Osteoblast (primary cell): Measurements from ENCODE around the gene ENKD1. TPM values are rescaled to one million over a fixed set of nuclear protein-coding genes. Genes with fewer than 3 reads are reported as not detected.

Experiments used
- DNase-seq: peaks from one replicate; pipeline ENCODE4 v3.0.0; 2011; ENCODE audit warnings: low spot score, mixed read lengths; ENCODE audit not compliant: insufficient read length; ENCODE audit errors: missing footprints
- H2AFZ ChIP-seq: 2 replicates; pipeline ENCODE4 v1.6.0; 2011; ENCODE audit warnings: mild to moderate bottlenecking, low read length
- H3K27ac ChIP-seq: 2 replicates; pipeline ENCODE4 v1.5.1; 2011; ENCODE audit warnings: mild to moderate bottlenecking, low read depth, low read length, moderate library complexity
- H3K27me3 ChIP-seq: 2 replicates; pipeline ENCODE4 v1.6.0; 2012; ENCODE audit warnings: mild to moderate bottlenecking, control low read depth, inconsistent platforms, low read length, moderate library complexity; ENCODE audit not compliant: insufficient read depth
- H3K36me3 ChIP-seq: 2 replicates; pipeline ENCODE4 v1.5.1; 2011; ENCODE audit warnings: mild to moderate bottlenecking, low read length, control low read depth, moderate library complexity; ENCODE audit not compliant: insufficient read depth
- H3K4me1 ChIP-seq: 2 replicates; pipeline ENCODE4 v1.5.1; 2011; ENCODE audit warnings: mild to moderate bottlenecking, low read length, control low read depth, moderate library complexity; ENCODE audit not compliant: insufficient read depth
- H3K4me2 ChIP-seq: 2 replicates; pipeline ENCODE4 v1.6.0; 2011; ENCODE audit warnings: mild to moderate bottlenecking, low read length; ENCODE audit not compliant: insufficient read depth
- H3K4me3 ChIP-seq: fragments of 200-600 bp; sonication (generic); 3 replicates; pipeline ENCODE4 v1.5.1; 2012; ENCODE audit warnings: mild to moderate bottlenecking, low read length, inconsistent platforms; ENCODE audit not compliant: insufficient read depth
- H3K79me2 ChIP-seq: 2 replicates; pipeline ENCODE4 v1.6.0; 2012; ENCODE audit warnings: mild to moderate bottlenecking, low read length, control low read depth, inconsistent platforms; ENCODE audit not compliant: insufficient read depth
- H3K9me3 ChIP-seq: 2 replicates; pipeline ENCODE4 v1.5.1; 2011; ENCODE audit warnings: low read depth, low read length, control low read depth
- H4K20me1 ChIP-seq: 2 replicates; pipeline ENCODE4 v1.6.0; 2012; ENCODE audit warnings: mild to moderate bottlenecking, low read length, control low read depth; ENCODE audit not compliant: insufficient read depth
- CTCF ChIP-seq: IDR thresholded peaks from 2 replicates; pipeline ENCODE4 v1.5.1; 2011; ENCODE audit warnings: mild to moderate bottlenecking, low read depth, low read length, moderate library complexity; ENCODE audit errors: extremely low read depth
- total RNA-seq: library from RNA; depleted of rRNA; stranded (reverse); fragments of >200 nt; gene quantifications from 2 replicates; pipeline ENCODE4 v1.2.3, GENCODE V29; 2012

ENKD1 gene
- total RNA-seq, 1 donor: 15.9 TPM

- no peak overlapping the region for H3K4me2 ChIP-seq
- H3K27me3 ChIP-seq: no peaks in the 10 kb centered on the region
- no peak for TF ChIP-seq CTCF
- peak; percentile 92 for DNase-seq
- H3K79me2 ChIP-seq: peaks cover 17% of the 10 kb centered on the region
- H4K20me1 ChIP-seq: peaks cover 6% of the 10 kb centered on the region
- H3K4me3 ChIP-seq: no peak overlapping the region
- peaks cover 5% of the 10 kb centered on the region for H3K36me3 ChIP-seq
- H2AFZ ChIP-seq: no peak overlapping the region
- no peaks in the 10 kb centered on the region for H3K9me3 ChIP-seq
- H3K4me1 ChIP-seq: peaks cover 23% of the 10 kb centered on the region
- no peak overlapping the region for H3K27ac ChIP-seq
Observed at GRCh38 chr16:67662653-67663010, 3.9 kb downstream of the ENKD1 start.

GRCh38 chr16:67661886-67662652, 4.5 kb downstream of the ENKD1 start:
- Histone ChIP-seq H4K20me1 (peaks cover 6% of the 10 kb centered on the region), H3K27ac (no peak overlapping the region), H3K9me3 (no peaks in the 10 kb centered on the region), H3K4me3 (no peak overlapping the region), H2AFZ (no peak overlapping the region), H3K36me3 (peaks cover 5% of the 10 kb centered on the region), H3K27me3 (no peaks in the 10 kb centered on the region), H3K79me2 (peaks cover 17% of the 10 kb centered on the region), H3K4me1 (peaks cover 18% of the 10 kb centered on the region), H3K4me2 (no peak overlapping the region)
- TF ChIP-seq CTCF: no peak
- peak; percentile 66 for DNase-seq

GRCh38 chr16:67661101-67661761, 5.3 kb downstream of the ENKD1 start:
- Histone ChIP-seq H3K4me2 (peak overlapping the region; percentile 98), H3K4me3 (peak overlapping the region; percentile 86), H3K9me3 (no peaks in the 10 kb centered on the region), H3K36me3 (peaks cover 5% of the 10 kb centered on the region), H3K4me1 (peaks cover 14% of the 10 kb centered on the region), H3K79me2 (peaks cover 17% of the 10 kb centered on the region), H3K27me3 (no peaks in the 10 kb centered on the region), H2AFZ (peak overlapping the region; percentile 53), H3K27ac (no peak overlapping the region), H4K20me1 (peaks cover 6% of the 10 kb centered on the region)
- DNase-seq: peak; percentile 94
- TF ChIP-seq CTCF: no peak

- Histone ChIP-seq H3K36me3 (peaks cover 5% of the 10 kb centered on the region), H2AFZ (peak within 1 kb of the TSS; percentile 95), H3K4me3 (peak within 1 kb of the TSS; percentile 86), H3K9me3 (no peaks in the 10 kb centered on the region), H4K20me1 (peaks cover 6% of the 10 kb centered on the region), H3K27ac (peak within 1 kb of the TSS; percentile 90), H3K4me1 (peaks cover 10% of the 10 kb centered on the region), H3K4me2 (peak within 1 kb of the TSS; percentile 98), H3K27me3 (no peaks in the 10 kb centered on the region), H3K79me2 (peaks cover 13% of the 10 kb centered on the region)
- TF ChIP-seq CTCF: no peak
- peak; percentile 100 for DNase-seq
Observed at GRCh38 chr16:67660564-67661028, 6.0 kb downstream of the ENKD1 start, which contains the start of gene PARD6A. Gene PARD6A (plus strand): TSS chr16:67660960. CDS start chr16:67661039, 79 bp downstream.
